Midbrain (tissue), 1 donor: ENCODE data around the gene GAL3ST1.
"Not testable (repeated sequence)": the region's sequence is repeated elsewhere in the genome, so short reads cannot be mapped to it uniquely, and the experiment has no call there.

Experiments
- DNase-seq: peaks from one replicate; lab custom pipeline; 2025; lab: John Stamatoyannopoulos, UW

GAL3ST1 gene

DNA sequence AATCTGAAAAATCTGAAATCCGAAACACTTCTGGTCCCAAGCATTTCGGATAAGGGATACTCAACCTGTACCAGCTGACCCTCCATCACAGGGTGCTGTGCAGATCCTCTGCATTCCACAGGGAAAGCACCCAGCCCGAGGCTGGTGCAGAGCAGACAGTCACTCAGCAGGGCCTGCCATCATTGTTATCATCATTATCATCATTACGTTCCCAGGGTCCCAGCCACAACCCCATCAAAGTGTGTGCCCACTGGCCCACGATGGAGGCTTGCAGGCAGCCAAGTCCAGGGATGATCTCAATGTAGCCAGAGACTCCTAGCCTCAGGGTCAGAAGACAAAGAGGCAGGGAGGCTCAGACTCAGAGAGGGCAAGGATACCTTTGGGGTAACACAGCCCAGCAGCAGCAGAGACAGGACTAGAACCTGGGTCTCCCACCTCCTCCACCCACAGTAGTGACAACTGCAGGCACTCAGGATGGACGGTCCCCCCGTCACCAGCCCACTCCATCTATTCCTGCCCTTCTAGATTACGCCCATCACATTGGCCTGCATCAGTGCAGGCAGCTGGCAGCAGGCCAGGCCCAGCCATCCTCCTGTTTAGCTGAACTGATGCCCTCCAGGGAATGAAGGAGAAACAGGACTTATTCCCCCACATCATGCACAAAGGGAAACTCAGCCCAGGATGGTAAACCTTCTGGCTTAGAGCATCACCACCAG lies 10.3 kb downstream of the GAL3ST1 start:
- DNase-seq, result no peak

DNA sequence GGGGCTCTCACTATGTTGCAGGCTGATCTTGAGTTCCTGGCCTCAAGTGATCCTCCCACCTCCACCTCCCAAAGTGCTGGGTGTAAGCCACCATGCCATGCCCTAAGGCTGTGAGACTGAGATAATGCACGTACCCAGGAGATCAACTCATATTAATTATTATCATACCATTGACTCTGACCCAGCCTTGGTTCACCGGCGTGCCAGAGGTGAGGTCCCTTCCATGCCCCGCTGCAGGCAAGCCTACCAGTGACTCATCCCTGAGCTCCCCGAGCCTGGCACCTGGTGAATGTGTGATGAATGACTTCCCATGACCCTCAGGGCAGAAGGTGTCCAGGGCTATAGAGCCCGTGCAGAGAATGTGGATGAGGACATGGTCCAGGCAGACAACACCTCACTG lies 12.1 kb downstream of the GAL3ST1 start:
- DNase-seq, result no peak

DNA sequence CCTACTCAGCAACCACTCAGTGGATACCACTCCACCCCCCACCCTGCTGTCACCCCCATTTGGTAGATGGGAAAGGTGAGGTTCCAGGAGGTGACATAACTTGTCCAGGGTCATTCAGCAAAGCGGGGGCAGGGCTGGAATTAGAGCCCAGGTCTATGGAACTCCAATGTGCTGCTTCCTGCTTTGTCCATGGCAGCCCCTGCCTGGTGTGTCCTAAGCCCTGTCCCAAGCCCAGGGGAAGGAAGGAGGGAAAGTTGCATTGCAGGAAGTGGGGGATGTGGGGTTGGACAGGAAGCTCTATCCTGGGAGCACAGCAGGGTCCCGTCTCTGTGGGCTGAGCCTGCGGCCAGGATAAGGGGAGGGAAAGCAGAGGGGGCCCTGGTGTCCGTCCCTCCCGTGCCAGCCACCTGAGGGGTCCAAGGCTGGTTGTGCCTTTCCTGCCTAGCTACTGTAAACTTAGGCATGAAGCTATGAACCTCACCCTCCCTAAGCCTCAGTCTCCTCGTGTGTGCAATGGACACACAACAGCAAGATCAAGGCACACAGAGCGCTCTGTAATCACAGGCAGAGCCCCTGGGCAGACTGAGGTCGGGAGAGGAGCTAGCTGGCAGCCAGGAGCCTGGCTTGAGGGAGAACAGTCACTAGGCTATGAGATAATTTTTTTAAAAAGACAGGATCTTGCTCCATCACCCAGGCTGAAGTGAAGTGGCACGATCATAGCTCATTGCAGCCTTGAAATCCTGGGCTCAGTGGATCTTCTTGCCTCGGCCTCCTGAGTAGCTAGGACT lies 12.9 kb downstream of the GAL3ST1 start:
- DNase-seq, result no peak

DNA sequence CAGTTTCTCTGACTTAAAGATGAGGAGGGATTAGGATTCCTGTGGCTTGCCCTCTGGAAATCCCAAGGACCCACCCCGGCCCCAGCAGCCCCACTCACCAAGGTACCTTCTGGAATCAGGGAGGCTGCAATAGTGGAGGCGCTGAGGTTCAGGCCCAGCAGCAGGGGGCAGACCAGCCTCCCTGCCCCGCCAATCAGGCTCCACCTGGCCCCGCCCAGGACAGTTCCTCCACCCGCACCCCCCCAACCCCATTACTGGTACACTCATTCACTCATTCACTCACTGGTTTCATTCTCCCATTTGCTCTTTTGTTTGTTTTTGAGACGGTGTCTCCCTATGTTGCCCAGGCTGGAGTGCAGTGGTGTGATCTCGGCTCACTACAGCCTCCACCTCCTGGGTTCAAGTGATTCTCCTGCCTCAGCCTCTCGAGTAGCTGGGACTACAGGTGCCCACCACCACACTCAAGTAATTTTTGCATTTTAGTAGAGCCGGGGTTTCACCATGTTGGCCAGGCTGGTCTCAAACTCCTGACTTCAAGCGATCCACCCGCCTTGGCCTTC lies 13.7 kb downstream of the GAL3ST1 start:
- not testable (repeated sequence) for DNase-seq

DNA sequence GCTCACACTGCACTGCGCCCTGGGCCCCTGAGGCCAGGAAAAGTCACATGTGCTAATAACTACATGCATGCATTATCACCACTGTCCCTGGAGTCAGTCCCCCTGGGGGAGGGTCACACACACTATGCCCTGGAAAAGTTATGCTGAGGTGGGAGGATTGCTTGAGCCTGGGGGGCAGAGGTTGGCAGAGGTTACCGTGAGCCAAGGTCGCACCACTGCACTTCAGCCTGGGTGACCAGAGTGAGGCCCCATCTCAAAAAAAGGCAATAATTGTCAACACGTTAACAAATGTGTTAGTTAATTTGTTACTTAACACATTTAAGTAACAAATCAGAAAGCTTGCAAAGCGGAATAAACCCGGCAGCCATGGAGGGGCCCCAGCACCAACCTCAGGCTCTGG lies 14.6 kb downstream of the GAL3ST1 start:
- DNase-seq, result no peak

DNA sequence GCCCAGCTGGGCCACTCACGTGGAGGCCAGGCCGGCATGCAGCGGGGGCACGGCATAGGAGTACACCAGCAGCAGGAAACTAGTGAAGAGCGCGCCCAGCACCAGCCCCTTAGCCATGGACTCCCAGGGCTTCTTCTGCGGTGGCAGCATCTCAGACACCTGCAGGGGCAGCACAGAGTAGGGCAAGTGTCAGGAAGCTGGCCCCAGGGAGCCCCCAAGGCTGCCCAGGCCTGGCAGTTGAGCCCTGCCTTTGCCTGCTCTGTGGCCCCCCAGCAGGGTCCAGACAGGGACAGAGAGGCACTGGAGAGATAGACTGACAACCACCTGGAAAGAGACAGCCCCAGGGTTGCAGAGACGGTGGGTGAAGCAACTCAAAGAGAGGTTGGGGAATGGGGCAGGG lies 17.2 kb downstream of the GAL3ST1 start:
- no peak for DNase-seq

DNA sequence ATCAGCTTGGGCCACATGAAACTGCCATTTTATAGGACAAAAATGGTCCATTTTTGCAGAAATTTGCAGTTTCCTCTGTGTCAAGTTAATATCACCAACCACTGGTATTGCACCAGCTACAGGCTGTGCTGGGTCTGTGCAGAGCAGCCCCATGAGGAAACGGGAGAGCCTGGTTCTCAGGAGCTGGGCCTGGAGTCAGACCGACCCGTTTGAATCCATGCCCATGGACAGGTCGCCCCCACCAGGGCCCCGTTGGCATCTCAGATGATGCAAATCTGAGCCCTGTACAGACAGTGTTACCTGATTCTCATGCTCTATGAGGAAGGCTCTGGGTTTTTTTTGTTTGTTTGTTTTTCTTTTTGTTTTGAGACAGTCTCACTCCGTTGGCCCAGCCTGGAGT lies 18.1 kb downstream of the GAL3ST1 start:
- no peak for DNase-seq

DNA sequence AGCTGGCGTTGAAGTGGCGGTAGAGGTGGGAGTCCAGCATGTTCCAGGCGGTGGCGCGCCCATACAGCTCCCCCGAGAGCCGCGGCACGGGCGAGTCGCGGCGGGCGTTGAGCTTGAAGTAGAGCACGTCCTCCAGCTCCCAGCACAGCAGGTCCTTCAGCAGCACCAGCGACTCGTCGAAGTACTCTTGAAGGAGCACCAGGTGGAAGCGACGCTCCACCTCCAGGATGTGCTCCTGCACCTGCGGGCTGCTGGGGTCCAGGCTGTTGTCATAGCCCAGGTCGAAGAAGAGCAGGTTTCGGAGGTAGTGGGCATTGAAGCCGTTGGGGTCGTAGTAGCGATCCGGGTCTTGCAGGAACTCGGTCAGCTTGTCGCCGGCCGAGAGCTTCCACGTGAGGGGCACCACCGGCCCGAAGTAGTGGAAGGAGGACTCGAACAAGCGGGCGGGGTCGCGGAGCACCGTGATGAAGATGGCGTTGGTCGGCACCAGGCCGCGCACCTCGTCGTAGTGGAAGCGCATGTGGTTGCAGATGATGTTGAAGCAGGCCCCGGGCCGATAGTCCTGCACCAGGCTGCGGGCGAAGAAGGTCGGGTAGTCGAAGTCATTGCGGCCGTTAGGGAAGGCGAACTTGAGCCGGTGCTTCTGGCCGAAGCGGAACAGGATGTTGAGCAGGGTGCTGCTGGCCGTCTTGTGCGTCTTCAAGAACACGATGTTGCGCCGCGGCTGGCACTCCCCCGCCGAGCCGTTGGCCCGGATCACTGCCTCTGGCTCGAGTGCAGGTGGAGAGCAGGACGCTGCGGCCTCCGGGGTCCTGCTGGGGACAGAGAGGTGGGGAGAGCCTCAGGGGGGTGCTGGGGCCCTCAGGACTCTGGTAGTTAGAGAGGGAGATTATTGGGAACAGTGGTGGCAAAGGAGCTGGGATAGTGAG lies 18.9 kb downstream of the GAL3ST1 start:
- no peak for DNase-seq

DNA sequence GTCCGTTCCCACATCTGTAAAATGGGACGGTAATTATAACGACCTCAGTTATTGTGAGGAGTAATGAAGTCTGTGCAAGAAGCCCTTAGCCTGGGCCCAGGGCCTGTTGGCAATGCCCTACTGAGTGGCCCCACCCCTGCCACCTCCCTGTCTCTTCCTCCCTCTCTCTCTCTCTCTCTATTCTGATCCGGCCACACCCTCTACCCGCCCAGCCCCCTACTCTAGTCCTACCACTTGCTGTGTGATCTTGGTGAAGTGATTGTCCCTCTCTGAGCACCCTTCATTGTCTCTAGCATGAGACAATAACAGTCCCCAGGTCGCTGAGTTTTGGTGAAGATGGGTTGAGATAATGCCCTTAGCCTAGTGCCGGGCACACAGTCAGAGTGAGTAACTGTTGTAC lies 20.5 kb downstream of the GAL3ST1 start:
- DNase-seq, result no peak

DNA sequence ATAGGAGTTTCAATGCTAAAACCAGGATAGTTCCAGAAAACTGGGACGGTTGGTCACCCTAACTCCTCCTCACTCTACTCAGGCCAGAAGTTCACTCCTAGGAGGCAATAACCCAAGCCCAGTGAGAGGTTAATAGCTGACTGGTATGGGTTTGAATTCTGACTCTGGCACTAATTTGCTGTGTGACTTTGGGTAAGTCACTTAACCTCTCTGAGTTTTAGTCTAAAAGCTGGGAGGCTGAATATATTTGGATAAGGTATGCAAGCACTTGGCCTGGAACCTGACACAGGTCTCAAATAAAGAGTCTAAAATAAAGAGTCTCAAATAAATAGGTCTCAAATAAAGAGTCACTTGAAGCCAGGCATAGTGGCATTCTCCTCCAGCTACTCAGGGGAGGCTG lies 21.7 kb downstream of the GAL3ST1 start:
- DNase-seq, result no peak

DNA sequence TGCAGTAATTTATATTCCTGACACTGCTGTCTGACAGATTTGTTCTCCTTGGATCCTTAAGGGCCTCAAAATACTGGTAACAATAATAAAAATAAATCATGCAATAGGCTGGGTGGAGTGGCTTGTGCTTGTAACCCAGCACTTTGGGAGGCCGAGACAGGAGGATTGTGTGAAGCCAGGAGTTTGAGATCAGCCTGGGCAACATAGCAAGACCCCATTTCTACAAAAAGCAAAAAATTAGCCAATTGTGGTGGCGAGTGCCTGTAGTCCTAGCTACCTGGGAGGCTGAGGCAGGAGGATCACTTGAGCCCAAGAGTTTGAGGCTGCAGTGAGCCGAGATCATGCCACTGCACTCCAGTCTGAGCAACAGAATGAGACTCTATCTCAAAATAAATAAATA lies 22.7 kb downstream of the GAL3ST1 start:
- not testable (repeated sequence) for DNase-seq

DNA sequence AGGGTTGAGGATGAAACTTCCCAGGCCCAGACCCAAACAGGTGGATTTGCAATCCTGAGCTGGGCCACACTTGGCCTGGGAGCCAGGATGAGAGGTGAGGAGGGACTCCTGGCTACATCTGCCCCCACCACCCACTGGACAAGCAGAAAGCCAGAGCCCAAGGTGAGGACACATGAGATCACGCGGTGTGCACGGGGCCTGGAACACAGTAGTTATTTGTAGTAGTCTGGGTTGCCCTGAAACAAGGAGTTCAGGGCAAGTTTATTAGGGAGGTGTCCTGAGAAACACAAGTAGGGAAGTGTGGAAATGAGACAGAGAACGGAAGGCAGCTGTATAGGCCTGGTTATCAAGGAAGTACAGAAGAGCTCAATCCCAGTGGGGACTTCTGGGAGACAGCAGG lies 27.3 kb downstream of the GAL3ST1 start:
- DNase-seq, result no peak

DNA sequence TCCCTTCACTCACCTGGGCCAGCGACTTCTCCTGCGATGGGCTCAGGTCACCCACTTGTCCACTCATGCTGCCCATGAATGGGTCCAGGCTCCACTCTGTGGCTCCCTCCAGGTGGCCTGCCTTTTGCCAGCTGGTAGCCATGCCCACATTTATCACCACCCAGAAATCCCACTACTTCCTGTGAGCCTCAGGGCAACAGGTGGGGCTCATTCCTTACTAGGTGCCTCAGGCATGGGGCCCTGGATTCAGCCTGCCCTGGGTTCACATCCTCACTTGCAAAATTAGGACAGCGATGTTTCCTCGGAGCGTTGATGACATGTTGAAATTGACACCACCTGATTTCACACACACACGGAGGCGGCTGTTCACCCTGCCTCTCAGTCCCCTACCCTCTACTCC lies 27.8 kb downstream of the GAL3ST1 start, which contains the start of gene SEC14L6:
Gene SEC14L6, minus strand, starts transcription at position 126 of the 400 bp plus-strand sequence. Its CDS starts 59 bp downstream, at position 67.
- DNase-seq, result no peak

DNA sequence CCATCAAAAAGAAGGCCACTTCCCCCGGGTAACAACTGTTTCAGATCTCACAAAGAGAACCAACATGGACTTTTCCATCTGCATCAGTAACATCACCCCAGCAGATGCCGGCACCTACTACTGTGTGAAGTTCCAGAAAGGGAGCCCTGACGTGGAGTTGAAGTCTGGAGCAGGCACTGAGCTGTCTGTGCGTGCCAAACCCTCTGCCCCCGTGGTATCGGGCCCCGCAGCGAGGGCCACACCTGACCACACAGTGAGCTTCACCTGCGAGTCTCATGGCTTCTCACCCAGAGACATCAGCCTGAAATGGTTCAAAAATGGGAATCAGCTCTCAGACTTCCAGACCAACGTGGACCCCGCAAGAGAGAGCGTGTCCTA lies 31.7 kb downstream of the GAL3ST1 start:
- DNase-seq, result peak; percentile 11

DNA sequence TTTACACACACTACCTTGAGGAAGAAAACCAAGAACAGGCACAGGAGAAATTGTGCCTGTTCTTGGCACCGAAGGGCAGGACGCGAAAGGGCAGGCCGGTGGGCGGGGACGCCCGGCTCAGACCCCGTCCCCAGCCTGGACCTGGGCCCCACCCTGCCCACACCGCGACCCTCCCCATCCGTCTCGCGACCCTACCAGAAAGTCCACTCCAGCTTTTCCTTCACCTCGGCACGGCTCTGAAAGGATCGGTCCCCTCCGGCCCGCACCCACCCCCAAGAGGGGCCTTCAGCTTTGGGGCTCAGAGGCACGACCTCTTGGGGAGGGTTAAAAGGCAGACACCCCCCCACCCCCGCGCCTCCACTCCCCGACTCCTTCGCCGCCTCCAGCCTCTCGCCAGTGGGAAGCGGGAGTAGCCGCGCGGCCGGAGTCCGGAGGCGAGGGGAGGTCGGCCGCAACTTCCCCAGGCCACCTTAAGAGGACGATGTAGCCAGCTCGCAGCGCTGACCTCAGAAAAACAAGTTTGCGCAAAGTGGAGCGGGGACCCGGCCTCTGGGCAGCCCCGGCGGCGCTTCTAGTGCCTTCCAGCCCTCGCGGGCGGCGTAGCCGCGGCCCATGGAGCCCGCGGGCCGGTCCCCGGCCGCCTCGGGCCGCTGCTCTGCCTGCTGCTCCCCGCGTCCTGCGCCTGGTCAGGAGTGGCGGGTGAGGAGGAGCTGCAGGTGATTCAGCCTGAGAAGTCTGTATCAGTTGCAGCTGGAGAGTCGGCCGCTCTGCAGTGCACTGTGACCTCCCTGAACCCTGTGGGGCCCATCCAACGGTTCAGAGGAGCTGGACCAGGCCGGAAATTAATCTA lies 32.3 kb downstream of the GAL3ST1 start:
- peak; percentile 18 for DNase-seq

DNA sequence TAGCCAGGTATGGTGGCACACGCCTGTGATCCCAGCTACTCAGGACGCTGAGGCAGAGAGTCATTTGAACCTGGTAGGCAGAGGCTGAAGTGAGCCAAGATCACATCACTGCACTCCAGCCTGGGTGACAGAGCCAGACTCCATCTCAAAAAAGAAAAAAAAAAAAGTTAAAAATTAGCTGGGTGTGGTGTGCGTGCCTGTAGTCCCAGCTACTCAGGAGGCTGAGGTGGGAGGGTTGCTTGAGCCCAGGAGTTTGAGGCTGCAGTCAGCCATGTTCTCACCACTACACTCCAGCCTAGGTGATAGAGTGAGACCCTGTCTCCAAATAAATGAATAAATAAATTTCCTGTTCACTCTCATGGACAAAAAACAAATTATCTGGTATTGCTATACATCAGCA lies 33.0 kb downstream of the GAL3ST1 start:
- DNase-seq, result not testable (repeated sequence)

DNA sequence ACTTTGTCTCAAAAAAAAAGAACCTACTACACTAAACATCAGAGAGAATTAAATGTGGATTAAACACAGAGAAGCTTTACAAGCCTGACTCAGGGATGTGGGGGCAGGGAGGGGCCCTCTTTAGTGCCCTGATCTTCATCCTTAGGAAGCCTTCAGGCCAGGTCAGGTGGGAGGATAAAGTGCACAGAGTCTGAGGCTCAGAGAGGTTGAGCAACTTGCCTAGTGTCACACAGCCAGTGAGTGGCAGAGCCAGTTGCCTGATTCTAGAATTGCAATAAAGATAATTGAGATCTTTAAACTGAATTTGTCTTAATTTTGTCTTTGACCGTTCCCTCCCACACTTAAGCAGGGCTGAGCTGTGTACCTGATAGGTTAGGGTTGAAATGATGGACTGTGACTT lies 35.1 kb downstream of the GAL3ST1 start:
- DNase-seq, result no peak

DNA sequence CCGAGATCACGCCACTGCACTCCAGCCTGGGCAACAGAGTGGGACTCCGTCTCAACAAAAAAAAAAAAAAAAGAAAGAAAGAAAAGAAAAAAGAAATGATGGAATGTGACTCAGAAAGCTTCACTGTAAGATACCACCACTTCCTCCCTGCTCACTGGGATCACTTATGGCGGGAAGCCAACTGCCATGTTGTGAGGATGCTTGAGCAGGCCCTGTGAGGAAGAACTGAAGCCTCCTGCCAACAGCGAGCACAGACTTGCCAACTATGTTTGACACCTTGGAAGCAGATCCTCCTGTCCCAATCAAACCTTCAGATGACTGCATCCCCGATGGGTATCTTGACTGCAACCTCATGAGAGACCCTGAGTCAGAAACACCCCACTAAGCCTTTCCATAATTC lies 36.2 kb downstream of the GAL3ST1 start:
- no peak for DNase-seq

DNA sequence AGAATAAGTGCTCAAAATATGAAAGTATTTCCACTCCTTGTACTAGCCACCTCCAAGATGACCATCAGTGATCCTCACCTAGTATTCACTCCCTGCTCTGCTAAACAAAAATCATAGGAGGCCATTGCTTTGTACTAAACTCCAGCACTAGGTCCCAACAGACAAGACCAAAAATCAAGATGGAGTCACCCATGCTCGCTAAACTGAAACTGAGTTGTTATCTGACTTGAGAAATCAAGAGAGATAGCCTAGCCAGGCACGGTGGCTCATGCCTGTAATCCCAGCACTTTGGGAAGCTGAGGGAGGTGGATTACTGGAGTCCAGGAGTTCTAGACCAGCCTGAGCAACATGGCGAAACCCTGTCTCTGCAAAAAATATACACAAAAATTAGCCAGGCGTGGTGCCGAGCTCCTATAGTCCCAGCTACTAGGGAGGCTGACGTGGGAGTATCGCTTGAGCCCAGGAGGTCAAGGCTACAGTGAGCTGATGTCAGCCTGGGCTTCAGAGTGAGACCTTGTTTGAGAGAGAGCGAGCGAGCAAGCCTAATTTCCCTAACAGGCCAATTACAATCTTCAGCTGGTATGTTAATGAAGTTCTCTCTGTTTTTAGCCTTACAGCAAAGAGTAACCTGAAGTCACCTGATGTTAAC lies 37.3 kb downstream of the GAL3ST1 start:
- no peak for DNase-seq

DNA sequence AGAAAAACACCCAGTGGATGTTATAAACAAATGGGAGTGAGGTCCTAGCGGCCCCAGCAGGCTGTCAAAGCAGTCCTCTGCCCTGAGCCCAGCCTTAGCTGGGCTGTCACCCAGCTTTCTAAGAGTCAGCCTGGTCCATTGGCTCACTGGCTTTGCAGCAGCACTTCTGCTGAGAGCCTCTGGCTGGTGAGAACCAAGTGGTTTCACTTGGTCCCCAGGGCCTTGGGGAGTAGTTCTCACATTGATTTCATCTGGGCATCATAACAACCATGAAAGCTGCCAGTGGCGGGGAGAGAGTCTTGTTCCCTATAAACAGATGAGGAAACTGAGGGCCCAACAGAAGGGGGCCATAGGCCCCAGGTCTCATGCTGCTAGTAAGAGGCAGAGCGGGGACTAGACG lies 39.3 kb downstream of the GAL3ST1 start:
- DNase-seq, result no peak
